ENCODE data around the gene PKN1. TPM values are rescaled to one million over a fixed set of nuclear protein-coding genes. Genes with fewer than 3 reads are reported as not detected.

Gene PKN1
- total RNA-seq, 1 donor from 2014 or later: 129 TPM

- H3K4me3 ChIP-seq: no peak overlapping the region
- H3K27ac ChIP-seq (replicated peaks): no peak overlapping the region
- peaks cover 24% of the 10 kb centered on the region for H3K4me1 ChIP-seq
- no peaks in the 10 kb centered on the region for H3K9me3 ChIP-seq (replicated peaks)
- no peaks in the 10 kb centered on the region for H3K27me3 ChIP-seq (ENCODE audit: low read depth)
- H3K36me3 ChIP-seq: peaks cover 82% of the 10 kb centered on the region
- intact Hi-C loops (cut with micrococcal nuclease): no loop called here
- no peak for DNase-seq
- TF ChIP-seq CTCF (IDR thresholded peaks at IDR 0.05; ENCODE audit: borderline replicate concordance): no peak
Measured at GRCh38 chr19:14408491-14409145, 24.5 kb upstream of the PKN1 start.

DNA sequence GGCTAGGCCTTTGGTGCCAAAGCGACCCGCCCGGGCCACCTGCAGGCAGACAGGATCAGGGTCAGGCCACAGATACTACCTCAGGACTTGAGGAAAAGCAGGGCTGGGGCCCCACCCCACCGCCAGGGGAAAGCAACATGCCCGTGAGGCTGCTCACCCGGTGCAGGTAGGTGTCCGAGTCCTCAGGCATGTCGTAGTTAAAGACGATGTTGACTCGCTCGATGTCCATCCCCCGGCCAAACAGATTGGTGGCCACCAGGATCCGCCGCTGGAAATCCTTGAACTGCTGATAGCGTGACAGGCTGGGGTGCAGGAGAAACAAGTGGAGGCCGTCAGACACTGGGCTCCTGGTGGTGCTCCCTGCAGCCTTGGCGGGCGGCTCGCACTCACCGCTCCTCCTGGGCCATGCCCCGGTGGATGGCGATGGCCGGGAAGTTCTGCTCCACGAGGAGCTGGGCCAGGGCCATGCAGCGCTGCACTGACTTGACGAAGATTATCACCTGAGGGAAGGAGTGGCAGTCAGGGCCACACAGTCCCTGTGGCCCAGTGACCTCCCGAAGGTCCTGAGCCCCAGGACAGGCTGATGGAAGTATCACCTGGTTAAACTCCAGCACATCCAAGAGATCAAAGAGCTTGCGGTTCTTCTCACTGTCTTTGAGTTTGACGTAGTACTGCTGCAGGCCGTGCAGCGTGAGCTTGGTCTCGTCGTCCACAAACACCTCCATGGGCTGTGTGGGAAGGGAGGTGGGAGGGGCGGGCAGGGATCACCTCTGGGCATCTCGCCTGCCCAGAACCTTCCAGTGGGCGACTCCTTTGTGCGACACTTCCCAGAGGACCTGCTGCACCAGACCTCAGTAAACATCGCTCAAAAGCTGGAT lies 23.7 kb upstream of the PKN1 start:
- TF ChIP-seq CTCF (IDR thresholded peaks at IDR 0.05; ENCODE audit: borderline replicate concordance): no peak
- H3K9me3 ChIP-seq (replicated peaks): no peaks in the 10 kb centered on the region
- no peak overlapping the region for H3K27ac ChIP-seq (replicated peaks)
- H3K36me3 ChIP-seq: peaks cover 74% of the 10 kb centered on the region
- no peak overlapping the region for H3K4me3 ChIP-seq
- H3K4me1 ChIP-seq: peaks cover 31% of the 10 kb centered on the region
- no peak for DNase-seq
- intact Hi-C loops (cut with micrococcal nuclease): no loop called here
- H3K27me3 ChIP-seq (ENCODE audit: low read depth): no peaks in the 10 kb centered on the region

DNA sequence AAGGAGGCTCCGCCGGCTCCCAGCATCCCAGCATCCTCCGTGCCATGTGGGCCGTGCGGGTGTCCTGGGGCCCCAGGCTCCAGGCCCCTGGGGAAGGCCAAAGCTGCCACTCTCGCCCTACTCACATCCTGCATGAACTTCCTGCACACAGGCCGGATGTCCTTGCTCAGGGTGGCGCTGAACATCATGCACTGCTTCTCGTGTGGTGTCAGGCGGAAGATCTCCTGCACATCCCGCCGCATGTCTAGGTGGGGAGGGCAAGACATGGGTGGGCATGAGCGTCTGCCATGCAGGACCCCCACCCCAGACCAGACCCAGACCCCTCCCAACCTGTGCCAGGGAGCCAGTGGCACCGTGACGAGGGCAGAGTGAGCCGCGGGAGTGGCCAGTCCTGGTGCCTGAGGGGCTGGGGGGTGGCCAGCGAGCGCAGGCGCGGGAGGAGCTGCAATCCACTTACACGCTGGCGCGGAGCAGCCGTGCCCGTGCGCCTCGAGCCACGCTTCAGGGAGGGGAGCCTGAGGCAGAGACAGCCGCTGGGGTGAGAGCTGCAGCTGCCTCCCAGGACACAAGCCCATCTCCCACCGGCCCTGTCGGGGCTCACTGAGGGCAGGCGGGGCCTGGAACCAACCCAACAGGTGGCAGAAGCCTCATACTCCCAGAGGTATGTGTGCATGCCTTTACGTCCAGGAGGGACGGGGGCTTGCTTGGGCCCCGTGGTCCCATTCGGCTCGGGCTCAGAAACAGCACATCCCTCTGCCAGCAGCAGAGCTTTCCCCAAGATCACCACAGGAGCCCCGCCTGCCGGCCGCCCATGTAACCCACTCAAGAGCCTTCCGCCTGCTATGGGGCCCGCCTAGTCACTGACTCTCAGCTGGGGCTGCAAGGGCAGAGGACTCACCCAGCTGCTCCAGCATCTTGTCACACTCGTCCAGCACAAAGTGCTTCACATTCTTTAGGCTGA lies 22.7 kb upstream of the PKN1 start:
- H3K27ac ChIP-seq (replicated peaks): no peak overlapping the region
- intact Hi-C loops (cut with micrococcal nuclease): no loop called here
- no peak for DNase-seq

DNA sequence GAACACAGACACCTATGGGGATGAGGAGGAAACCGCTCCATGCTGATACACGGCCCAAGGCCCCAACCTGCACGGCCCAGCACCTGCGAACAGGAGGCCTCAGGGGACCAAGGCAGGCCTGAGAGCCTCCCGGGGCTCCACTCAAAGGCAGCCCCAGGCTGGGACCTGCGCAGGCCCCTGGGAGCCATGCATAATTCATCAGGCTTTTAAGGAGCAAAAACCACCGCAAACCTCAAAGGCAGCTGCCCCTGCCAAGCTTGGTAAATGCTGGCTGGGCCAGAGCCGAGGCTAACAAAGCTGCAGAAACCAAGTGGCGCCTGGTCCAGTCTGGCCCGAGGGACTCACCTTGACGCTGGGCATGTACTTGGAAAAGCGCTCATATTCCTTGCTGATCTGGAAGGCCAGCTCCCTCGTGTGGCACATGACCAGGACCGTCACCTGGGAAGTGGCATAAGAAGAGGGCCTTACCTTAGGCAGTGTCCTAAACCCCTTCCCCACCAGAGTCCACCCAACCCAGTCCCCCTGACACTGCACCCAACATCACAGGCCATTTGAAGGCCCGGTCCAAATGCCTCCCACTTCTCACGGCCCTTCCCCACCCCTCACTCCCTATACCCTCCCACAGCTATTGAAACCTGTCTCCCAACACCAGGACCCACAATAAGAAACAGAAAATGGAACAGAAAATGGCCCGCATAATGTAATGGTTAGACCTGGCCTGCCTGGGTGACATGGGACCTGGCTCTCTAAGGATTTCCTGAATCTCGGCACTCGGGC lies 21.8 kb upstream of the PKN1 start:
- H3K27me3 ChIP-seq (ENCODE audit: low read depth): no peaks in the 10 kb centered on the region
- peaks cover 34% of the 10 kb centered on the region for H3K4me1 ChIP-seq
- no peak overlapping the region for H3K27ac ChIP-seq (replicated peaks)
- no peak overlapping the region for H3K4me3 ChIP-seq
- no peaks in the 10 kb centered on the region for H3K9me3 ChIP-seq (replicated peaks)
- H3K36me3 ChIP-seq: peaks cover 67% of the 10 kb centered on the region
- intact Hi-C loops (cut with micrococcal nuclease): no loop called here
- no peak for DNase-seq
- TF ChIP-seq CTCF (IDR thresholded peaks at IDR 0.05; ENCODE audit: borderline replicate concordance): no peak

More for the DNA sequence above, 22.7 kb upstream of the PKN1 start:
- peaks cover 67% of the 10 kb centered on the region for H3K36me3 ChIP-seq
- H3K4me1 ChIP-seq: peaks cover 34% of the 10 kb centered on the region
- no peaks in the 10 kb centered on the region for H3K9me3 ChIP-seq (replicated peaks)
- no peaks in the 10 kb centered on the region for H3K27me3 ChIP-seq (ENCODE audit: low read depth)
- no peak for TF ChIP-seq CTCF (IDR thresholded peaks at IDR 0.05; ENCODE audit: borderline replicate concordance)
- H3K4me3 ChIP-seq: no peak overlapping the region

DNA sequence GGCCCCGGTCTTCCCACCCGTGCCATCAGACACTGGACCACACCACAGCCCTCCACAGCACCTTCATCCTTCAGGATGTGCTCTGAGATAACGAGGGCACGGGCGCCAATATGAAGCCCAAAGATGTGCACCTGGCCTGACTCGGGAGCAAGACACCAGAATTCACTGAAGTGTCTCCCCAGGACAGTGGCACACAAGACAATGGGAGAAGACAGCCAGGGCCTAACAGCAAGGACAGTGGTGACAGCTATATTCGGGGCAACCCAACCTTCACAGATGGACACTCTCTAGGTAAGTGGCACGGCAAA lies 21.2 kb upstream of the PKN1 start:
- Histone ChIP-seq H3K9me3 (replicated peaks) (no peaks in the 10 kb centered on the region), H3K27ac (replicated peaks) (no peak overlapping the region), H3K4me3 (no peak overlapping the region), H3K36me3 (peaks cover 62% of the 10 kb centered on the region), H3K4me1 (peaks cover 34% of the 10 kb centered on the region), H3K27me3 (ENCODE audit: low read depth) (no peaks in the 10 kb centered on the region)
- intact Hi-C loops (cut with micrococcal nuclease): no loop called here
- no peak for TF ChIP-seq CTCF (IDR thresholded peaks at IDR 0.05; ENCODE audit: borderline replicate concordance)
- no peak for DNase-seq
